ENCODE results near the gene KCNK5.

DNA sequence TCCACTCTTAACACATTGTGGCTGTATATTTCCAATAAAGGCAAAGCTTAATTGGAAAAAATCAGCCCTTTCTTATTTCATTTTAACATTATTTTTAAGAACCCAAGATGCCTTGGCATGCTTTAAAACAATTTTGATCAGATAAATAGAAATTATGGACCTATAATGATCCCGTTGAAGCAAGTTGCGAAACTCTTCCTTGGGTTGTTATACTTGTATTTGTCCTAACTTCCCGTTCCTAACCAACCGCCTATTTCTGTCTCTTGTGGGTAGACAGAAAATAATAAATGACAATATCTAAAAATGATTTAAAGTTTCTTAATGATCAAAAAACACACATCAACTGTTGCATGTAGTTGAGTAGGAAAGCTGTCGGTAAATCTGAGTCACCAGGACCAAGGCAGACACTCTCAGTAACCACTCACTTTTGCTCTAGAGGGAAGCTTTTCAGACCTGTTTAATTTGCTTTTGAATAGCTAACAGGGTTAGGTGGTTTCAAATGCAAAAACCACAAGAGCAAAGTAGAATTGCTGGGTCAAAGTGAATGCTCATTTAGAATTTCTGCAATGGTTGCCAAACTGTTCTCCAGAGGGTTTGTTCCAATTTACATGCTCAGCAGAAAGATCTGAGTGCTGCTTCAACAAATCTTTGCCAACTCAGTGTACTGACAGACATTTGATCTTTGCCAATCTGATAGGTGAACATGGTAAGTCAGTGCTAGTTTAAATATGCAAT is 34.2 kb upstream of the KCNK5 start:
- no peak for TF ChIP-seq CTCF (IDR thresholded peaks at IDR 0.05; ENCODE audit: low read depth, low read length)
- TF ChIP-seq POLR2A (IDR thresholded peaks at IDR 0.05; ENCODE audit: extremely low read depth, insufficient read length), result no peak

All from NB4 (cell line).